HG03066 (cell line): ENCODE measurements around the gene PRXL2A.

ENCODE experiments used
- ATAC-seq: cut with Tn5 transposase; IDR thresholded peaks from one replicate; pipeline ENCODE4 v1.9.1; 2021; ENCODE audit warnings: low read depth; ENCODE audit not compliant: unreplicated experiment

PRXL2A gene

GRCh38 chr10:80459047-80459865 lies 50.9 kb downstream of the PRXL2A start:
- peak; percentile 44 for ATAC-seq

- no peak for ATAC-seq
Measured at GRCh38 chr10:80460399-80461207, 52.3 kb downstream of the PRXL2A start.

GRCh38 chr10:80461208-80462183 lies 53.1 kb downstream of the PRXL2A start:
- no peak for ATAC-seq

- no peak for ATAC-seq
Measured at GRCh38 chr10:80462299-80462980, 54.1 kb downstream of the PRXL2A start.

GRCh38 chr10:80462981-80463741 lies 54.8 kb downstream of the PRXL2A start:
- ATAC-seq: peak; percentile 29

- ATAC-seq: no peak
Measured at GRCh38 chr10:80463868-80464267, 55.5 kb downstream of the PRXL2A start.

- no peak for ATAC-seq
Measured at GRCh38 chr10:80464557-80465450, 56.5 kb downstream of the PRXL2A start.

GRCh38 chr10:80465451-80465835 lies 57.1 kb downstream of the PRXL2A start:
- ATAC-seq: no peak

- ATAC-seq: no peak
Measured at GRCh38 chr10:80465839-80466590, 57.7 kb downstream of the PRXL2A start.

- ATAC-seq: no peak
Measured at GRCh38 chr10:80466724-80467326, 58.5 kb downstream of the PRXL2A start.

- ATAC-seq: no peak
Measured at GRCh38 chr10:80468002-80468401, 59.7 kb downstream of the PRXL2A start.

- ATAC-seq: no peak
Measured at GRCh38 chr10:80468806-80469421, 60.6 kb downstream of the PRXL2A start.

GRCh38 chr10:80470266-80470665 lies 61.9 kb downstream of the PRXL2A start:
- no peak for ATAC-seq

GRCh38 chr10:80471001-80471400 lies 62.6 kb downstream of the PRXL2A start:
- no peak for ATAC-seq

- ATAC-seq: peak; percentile 46
Measured at GRCh38 chr10:80471715-80472233, 63.4 kb downstream of the PRXL2A start.

GRCh38 chr10:80472234-80473095 lies 64.1 kb downstream of the PRXL2A start:
- peak; percentile 82 for ATAC-seq
